K562 (cell line): ENCODE data around the gene TFRC. TPM values are rescaled to one million over a fixed set of nuclear protein-coding genes. Genes with fewer than 3 reads are reported as not detected.

Experiments
- CEBPZ ChIP-seq: fragments of 150-350 bp; IDR thresholded peaks from 2 replicates; pipeline ENCODE4 v1.6.1; 2014; ENCODE audit warnings: low read depth, mild to moderate bottlenecking, low read length, borderline replicate concordance
- COPS2 ChIP-seq: fragments of 450-650 bp; conservative IDR thresholded peaks from 2 replicates; pipeline ENCODE4 v1.6.1; 2016; ENCODE audit warnings: mild to moderate bottlenecking, moderate library complexity
- ELF1 ChIP-seq: fragments of 200-800 bp; sonication (Bioruptor generic); IDR thresholded peaks from 2 replicates; pipeline ENCODE4 v1.6.1; 2016; ENCODE audit warnings: missing genetic modification characterization, missing compliant biosample characterization
- GTF2B ChIP-seq: IDR thresholded peaks from 2 replicates; pipeline ENCODE4 v1.6.1; 2011; ENCODE audit not compliant: insufficient read length; ENCODE audit errors: extremely low read depth
- MCM3 ChIP-seq: fragments of 450-650 bp; IDR thresholded peaks from 2 replicates; pipeline ENCODE4 v1.6.1; 2016
- POLR2AphosphoS5 ChIP-seq: IDR thresholded peaks from 2 replicates; pipeline ENCODE4 v1.6.1; 2011; ENCODE audit warnings: mild to moderate bottlenecking, low read depth, low read length, moderate library complexity; ENCODE audit not compliant: control insufficient read depth, insufficient read depth
- PTBP1 ChIP-seq: fragments of 200-400 bp; formaldehyde crosslinking; IDR thresholded peaks from 2 replicates; pipeline ENCODE4 v1.6.1; 2017; ENCODE audit warnings: low read depth, low read length
- RBM15 ChIP-seq: fragments of 200-400 bp; formaldehyde crosslinking; IDR thresholded peaks from 2 replicates; pipeline ENCODE4 v1.6.1; 2018; ENCODE audit warnings: mild to moderate bottlenecking, low read length, moderate library complexity; ENCODE audit not compliant: insufficient read depth
- TCF7 ChIP-seq: sonication (generic); IDR thresholded peaks from 2 replicates; pipeline ENCODE4 v1.6.1; 2016; ENCODE audit warnings: antibody characterized with exemption, borderline replicate concordance
- ZNF324 ChIP-seq: fragments of 250-450 bp; sonication (Bioruptor Pico); IDR thresholded peaks from 2 replicates; pipeline ENCODE4 v1.4.0; 2020; ENCODE audit warnings: mild to moderate bottlenecking
- ZNF57 ChIP-seq: fragments of 450-650 bp; formaldehyde crosslinking; IDR thresholded peaks from 2 replicates; pipeline ENCODE4 v1.4.0; 2020; ENCODE audit warnings: mild to moderate bottlenecking, moderate library complexity
- ZNF655 ChIP-seq: fragments of 250-450 bp; sonication (Bioruptor Pico); IDR thresholded peaks from 2 replicates; pipeline ENCODE4 v1.5.0; 2021
- ZNF696 ChIP-seq: fragments of 250-450 bp; sonication (Bioruptor Pico); conservative IDR thresholded peaks from 2 replicates; pipeline ENCODE4 v1.4.0; 2020; ENCODE audit warnings: mild to moderate bottlenecking, moderate library complexity
- polyA plus RNA-seq, 8 experiments: library from polyadenylated mRNA; depleted of rRNA in 4 of 8; stranded (reverse) in 5 of 8; unstranded in 3 of 8; fragments of >200 nt; fragmentation: Nextera tagmentation in 2 of 8; fragmentation: Illumina TruSeq in 1 of 8; extraction: Ambion mirVana in 2 of 8; extraction: Trizol in 1 of 8; gene quantifications; 2 replicates each; pipeline versions ENCODE4 v1.2.1 to v1.2.3, GENCODE V29; 2011 to 2014; ENCODE audit warnings: inconsistent platforms in 1 of 8, missing spikeins in 1 of 8
- total RNA-seq, 7 experiments: library from RNA; depleted of rRNA in 6 of 7; stranded (reverse); fragments of >200 nt in 6 of 7; fragmentation: Illumina TruSeq in 2 of 7; extraction: Trizol in 2 of 7; gene quantifications; 2 replicates each; pipeline versions ENCODE4 v1.2.1 to v1.2.3, GENCODE V29; 2011 to 2021; ENCODE audit warnings: low replicate concordance in 1 of 7
- TF ChIP-seq, protein P1 (sequence below): IDR thresholded peaks from 2 replicates; pipeline ENCODE4 v1.6.1; 2016; ENCODE audit warnings: missing genetic modification characterization, missing compliant biosample characterization

TFRC gene
- total and polyA plus RNA-seq, 9 of the 15 experiments (the other 6 are each of a cell fraction or from before 2014, with no cell fraction given), result 149 to 679 (median 332) TPM

GRCh38 chr3:196081834-196082618, at the start of gene TFRC (continued):
- TF ChIP-seq COPS2 (no peak), ZNF324 (CRISPR knock-in tag) (no peak), PTBP1 (no peak), ZNF696 (CRISPR knock-in tag) (no peak), POLR2AphosphoS5 (peak; percentile 99), CEBPZ (no peak), RBM15 (no peak), TCF7 (no peak), ELF1 (tag) (0 out of 2 replicates have a peak, but pooled peaks have one; percentile 5), ZNF57 (CRISPR knock-in tag) (no peak), GTF2B (peak; percentile 80), MCM3 (no peak), ZNF655 (no peak)
- TF ChIP-seq, protein P1, sequence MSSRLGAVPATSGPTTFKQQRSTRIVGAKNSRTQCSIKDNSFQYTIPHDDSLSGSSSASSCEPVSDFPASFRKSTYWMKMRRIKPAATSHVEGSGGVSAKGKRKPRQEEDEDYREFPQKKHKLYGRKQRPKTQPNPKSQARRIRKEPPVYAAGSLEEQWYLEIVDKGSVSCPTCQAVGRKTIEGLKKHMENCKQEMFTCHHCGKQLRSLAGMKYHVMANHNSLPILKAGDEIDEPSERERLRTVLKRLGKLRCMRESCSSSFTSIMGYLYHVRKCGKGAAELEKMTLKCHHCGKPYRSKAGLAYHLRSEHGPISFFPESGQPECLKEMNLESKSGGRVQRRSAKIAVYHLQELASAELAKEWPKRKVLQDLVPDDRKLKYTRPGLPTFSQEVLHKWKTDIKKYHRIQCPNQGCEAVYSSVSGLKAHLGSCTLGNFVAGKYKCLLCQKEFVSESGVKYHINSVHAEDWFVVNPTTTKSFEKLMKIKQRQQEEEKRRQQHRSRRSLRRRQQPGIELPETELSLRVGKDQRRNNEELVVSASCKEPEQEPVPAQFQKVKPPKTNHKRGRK (tag), result no peak
